GM21576 (cell line): Measurements from ENCODE around the gene STX5.
"Not testable (repeated sequence)": the region's sequence is repeated elsewhere in the genome, so short reads cannot be mapped to it uniquely, and the experiment has no call there.

Source experiments
- ATAC-seq: cut with Tn5 transposase; IDR thresholded peaks from one replicate; pipeline ENCODE4 v1.9.1; 2021; ENCODE audit warnings: mild to moderate bottlenecking, moderate library complexity; ENCODE audit not compliant: unreplicated experiment

STX5 gene

DNA sequence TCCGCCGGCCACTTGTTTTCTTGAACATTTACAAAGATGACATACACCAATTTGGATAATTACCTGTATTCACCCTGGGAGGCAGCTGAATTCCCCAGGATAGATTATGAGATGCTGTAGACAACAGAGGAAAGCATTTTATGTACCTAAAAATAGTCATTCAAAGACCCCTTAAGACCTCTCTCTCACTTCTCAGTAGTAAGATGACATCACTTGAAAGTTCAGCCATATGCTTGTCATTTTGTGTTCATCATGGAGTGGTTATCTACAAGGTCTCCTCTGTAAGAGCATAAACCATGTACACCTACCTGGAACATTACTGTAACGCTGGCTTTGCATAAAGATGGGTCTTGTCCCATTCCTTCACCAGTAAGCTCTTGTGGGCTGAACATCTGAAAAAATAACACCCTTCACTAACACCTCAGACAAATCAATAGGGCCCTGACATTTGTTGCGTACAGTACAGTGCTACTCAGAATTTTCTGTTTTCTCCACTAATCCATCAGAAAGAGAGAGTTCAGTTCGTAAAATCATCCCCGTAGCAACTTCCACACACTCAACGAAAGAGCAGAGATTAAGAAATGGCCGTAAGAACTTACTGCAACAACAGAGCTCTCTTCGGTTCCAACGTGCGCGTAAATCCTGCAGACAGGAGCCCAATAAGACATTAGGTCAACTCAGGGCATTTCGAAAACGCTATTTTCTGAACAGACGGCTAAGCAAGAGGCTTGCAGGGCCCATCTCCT lies 23.1 kb upstream of the STX5 start:
- no peak for ATAC-seq

DNA sequence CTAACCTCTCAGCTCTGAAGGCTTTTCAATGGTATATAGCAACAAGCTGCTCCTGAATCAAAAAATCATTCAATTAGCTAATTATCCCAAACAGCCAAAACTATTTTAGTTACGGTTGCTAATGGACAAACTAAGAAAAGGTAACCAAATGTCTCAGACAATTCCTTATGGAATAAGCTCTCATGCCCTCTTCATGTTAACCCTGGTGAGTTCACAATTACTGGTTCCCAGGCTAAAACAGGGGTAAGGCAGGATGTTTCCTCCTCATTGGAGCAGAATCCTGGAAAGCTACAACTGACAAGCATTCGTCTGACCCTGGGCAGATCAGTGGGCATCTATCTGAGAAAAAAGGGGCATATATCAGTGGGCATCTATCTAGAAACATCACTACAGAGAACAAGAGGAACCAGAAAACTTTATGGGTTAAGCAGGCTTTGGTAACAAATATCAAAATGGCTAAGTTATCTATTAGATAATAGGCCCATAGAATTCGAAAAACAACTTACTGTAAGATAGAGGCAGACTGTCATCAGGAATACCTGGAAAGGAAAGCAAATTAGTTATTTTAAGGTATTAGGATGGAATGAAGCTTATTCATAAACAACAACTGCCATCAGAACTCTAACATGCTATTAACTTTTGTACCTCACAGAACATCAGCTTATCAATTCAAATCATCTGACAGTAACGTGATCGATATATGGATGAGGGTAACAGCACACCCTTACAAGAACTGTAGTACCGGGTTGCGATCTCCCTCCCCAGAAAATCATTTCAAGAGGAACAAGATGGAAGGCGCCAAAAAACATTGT lies 22.4 kb upstream of the STX5 start:
- ATAC-seq = no peak

DNA sequence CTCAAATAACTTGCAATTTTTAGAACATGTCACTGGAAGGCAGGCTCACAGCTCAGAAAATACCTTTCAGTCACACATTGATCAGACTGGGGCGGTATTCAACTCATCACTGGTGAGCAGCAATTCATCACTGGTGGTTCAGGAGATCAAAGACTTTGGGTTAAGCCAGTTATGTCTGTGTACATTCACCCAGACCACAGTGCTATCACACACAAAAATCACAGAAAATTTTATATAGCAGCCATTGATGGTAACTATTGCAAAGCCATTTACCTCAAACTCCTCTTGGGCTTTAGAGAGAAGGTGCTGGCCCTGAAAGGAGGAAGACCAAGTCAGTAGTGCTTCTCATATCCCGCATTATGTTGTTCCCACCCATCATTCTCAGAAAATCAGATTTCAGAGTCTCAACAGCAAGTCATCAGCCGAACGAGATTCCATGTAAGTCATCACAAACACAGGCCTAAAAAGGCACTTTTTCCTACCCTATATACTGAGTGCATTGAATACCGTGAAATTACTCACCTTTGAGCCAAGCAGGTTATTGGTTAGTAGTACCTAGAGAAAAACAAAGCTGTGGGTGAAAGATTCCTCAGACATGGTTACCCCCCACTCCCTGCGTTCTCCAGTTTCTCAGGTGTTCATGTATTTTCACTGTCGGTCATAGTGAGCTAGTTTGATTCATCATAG lies 21.6 kb upstream of the STX5 start:
- no peak for ATAC-seq

DNA sequence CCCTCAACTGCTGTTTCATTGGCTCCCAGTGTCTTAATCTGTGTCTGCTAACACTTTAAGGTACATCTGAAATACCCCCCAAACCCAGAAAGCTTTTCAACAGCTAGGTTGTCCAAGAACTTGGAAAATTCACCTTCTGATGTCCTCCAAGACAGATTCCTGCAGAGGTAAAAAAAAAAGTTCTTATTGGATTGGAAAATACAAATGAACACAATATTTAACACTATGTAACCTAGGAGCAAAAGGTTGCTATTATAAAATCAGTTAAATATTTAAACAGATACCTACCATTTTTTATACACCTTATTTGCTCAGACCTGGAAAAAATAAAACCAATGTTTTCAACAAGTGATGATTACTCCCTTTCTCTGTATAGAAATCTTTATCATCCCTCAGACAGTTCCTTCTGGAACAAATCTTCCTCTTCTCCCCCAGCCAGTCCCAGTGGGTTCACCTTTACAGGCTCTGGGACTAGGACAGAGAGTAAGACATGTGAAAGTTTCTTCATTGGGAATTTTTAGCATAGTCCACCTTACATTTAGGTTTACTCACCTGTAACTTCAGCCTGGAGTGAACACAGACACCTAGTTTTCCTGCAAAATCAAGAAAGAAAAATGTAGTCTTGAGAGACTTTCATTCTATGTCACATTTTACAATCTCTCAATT lies 20.8 kb upstream of the STX5 start:
- ATAC-seq = no peak

DNA sequence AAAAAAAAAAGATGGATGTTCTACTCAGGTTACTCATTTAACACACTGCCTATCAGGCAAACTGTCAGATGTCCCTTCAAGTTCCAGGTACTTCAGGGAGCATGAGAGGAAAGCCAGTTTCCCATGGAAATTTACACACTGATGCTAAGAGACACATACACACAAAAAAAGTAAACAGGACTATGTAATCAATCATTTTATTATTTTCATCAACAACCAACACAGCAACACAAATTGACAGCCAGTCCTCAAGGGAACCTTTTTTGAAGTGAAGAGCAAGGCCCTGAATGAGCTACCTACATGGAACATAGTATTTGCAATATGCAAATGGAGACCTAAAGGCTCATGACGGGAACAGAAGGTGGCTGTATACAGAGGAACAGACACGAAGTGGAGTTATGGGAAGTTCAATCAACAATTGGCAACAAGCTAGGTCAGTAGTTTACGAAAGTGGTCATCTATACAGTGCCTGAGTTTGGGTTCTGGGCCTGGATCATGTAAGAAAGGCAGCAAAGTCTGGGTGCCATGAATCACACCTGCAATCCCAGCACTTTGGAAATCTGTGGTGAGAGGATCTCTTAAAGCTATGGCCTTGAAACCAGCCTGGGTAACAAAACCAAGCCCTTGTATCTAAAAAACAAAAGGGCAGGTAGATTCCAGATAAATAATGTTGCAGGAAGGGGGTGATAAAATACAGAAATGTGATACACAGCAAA lies 20.1 kb upstream of the STX5 start:
- no peak for ATAC-seq

DNA sequence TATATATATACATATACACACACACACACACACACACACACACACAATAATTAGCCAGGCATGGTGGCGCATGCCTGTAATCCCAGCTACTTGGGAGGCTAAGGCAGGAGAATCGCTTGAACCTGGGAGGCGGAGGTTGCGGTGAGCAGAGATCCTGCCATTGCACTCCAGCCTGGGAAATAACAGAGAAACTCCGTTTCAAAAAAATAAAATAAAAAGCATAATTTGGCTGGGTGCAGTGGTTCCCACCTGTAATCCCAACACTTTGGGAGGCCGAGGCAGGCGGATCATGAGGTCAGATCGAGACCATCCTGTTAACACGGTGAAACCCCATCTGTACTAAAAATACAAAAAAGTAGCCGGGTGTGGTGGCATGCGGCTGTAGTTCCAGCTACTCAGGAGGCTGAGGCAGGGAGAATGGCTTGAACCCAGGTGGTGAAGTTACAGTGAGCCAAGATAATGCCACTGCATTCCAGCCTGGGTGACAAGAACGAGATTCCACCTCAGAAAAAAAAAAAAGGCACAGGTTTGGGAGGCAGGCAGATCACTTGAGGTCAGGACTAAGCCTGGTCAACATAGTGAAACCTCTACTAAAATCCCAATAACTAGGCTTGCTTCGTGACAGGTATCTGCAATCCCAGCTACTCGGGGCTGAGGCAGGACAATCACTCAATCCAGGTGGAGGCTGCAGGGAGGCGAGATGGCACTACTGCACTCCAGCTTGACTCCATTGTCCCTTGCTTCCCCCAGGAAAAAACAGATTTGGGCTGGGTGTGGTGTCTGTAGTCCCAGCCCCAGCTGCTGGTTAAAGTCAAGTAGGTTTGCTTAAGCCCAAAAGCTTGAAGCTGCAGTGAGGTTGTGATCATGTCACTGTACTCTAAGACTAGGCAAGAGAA lies 19.3 kb upstream of the STX5 start:
- no peak for ATAC-seq

DNA sequence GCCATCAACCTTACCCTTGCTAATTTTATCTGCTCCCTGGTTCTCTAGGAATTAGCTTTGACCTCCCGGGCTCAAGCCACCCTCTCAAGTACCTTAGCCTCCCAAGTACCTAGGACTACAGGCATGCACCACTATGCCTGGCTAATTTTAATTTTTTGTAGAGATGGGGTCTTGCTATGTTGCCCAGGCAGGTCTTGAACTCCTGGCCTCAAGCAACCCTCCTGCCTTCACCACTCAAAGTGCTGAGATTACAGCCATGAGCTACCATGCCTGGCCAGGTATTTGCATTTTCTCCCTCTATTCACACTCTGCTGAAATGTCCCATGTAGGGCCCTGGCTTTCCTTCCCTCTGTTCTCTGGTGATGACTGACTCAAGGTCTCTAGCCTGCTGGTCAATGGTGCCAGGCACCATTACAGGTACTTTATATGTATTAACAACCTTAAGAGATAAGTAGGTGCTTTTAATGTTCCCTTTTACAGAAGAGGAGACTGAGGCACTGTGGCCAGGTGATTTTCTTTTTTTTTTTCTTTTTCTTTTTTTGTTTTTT lies 16.0 kb upstream of the STX5 start:
- no peak for ATAC-seq

DNA sequence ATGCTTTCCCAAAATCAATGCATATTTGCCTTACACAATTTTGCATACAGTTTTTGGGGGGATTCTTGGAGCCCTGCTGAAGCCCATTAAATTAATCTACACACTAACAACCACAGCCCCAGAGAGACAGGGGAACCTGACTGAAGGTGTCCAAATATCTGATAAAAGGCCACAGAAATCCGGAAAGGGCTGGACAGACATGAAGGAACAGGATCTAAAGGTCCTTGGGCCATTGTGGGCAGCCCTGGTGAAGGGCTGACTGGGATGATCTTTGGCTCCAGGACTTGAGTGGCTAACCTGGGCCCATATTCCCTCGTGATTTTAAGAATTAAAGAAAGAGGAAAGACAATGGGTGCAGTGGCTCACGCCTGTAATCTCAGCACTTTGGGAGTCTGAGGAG lies 14.3 kb upstream of the STX5 start:
- ATAC-seq = no peak

DNA sequence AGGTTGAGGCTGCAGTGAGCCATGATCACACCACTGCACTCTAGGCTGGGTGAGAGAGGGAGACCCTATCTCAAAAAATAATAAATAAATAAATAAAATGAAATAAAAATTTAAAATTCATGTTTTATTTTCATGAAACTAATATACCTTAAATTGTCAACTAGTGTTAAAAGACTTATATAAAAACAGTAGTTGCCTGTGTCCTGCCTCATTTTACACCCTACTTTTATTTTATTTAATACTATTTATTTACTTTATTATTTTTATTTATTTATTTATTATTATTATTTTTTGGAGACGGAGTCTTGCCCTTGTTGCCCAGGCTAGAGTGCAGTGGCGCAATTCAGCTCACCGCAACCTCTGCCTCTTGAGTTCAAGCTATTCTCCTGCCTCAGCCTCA lies 12.3 kb upstream of the STX5 start:
- ATAC-seq = no peak

DNA sequence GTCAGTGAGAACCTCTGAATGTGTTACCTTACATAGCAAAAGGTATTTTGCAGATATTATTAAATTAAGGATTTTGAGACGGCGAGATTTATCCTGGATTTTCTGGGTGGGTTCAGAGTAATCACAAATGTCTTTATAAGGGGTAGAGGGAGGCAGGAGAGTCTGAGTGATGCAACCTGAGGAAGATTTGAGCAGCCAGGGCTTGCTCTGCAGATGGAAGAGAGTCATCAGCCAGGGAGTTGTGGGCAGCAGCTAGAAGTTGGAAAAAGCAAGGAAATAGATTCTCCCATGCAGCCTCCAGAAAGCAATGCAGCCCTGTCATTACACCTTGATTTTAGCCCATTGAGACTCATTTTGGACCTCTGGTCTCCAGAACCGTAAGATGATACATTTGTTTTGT lies 11.6 kb upstream of the STX5 start:
- ATAC-seq = no peak

DNA sequence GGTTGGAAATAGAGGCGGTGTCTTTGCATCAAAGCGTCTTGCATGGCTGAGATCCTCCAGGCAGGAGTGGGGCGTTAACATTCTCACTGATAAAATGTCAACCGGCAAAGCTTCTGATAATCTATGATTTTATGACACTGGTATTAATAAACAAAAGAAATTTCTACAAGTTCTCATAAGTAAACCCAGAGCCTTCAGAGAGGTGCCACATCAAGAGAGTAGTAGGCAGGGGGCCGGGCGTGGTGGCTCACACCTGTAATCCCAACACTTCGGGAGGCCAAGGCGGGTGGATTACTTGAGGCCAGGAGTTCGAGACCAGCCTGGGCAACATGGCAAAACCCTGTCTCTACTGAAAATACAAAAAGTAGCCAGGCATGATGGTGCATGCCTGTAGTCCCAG lies 11.0 kb upstream of the STX5 start:
- ATAC-seq = not testable (repeated sequence)

DNA sequence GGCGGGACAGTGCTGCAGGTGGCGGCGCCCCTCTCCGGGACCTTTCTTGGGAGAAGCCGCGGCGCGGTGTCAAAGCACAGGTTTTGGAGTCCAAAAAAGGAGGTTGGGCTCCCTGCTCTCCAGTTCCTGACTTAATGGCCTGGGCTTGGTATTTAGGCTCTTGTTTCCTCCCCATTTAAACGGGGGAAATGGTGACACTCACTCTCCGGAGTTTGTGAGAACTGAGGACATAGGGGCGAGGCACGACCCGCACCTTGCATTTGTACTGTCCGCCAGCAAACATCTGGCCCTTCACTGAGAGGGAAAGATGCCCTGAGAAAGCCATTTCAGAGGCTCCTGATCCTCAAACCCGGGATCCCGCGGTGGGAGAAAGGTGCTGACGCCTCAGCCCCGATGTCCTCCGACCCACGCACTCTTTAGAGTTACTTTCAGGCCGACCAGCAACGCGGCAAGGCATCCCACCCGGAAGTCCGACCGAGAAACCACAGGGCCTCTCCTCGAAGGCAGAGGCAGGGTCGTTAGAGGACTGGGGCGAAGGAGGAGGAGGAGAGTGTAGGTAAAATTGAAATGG lies 10.4 kb upstream of the STX5 start:
- no peak for ATAC-seq

DNA sequence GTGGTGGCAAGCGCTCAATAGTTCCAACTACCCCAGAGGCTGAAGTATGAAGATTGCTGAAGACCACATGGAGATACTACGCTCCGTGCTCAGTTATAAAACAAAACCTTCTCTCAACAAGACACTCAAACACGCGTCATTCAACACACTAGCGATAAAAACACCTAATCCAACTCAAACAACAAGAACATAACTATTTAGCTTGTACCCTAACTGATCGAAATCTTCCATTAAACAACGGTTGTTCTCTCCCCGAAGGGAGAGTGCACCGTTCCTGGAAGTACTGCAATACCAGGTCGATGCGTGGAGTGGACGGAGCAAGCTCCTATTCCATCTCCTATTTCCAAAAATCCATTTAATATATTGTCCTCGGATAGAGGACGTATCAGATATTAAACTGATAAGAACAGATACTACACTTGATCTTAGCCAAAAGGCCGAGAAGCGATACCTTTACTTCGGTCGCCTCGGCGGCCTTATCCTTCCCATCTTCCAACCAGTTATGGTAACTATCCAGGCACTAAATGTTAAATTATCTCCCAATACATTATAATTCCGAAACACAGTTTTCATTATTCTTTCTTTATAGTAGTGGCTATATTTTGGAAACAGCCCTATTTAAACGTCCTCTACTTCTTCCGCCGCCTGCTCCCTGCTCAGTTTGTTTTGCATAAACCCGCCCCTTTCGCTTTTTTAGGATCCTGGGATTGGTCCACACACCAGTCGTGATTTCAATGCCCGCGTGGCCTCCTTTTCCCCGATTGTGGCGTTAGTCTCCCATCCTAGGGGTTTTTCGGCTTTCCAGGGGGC lies 9.7 kb upstream of the STX5 start:
- peak; percentile 49 for ATAC-seq

DNA sequence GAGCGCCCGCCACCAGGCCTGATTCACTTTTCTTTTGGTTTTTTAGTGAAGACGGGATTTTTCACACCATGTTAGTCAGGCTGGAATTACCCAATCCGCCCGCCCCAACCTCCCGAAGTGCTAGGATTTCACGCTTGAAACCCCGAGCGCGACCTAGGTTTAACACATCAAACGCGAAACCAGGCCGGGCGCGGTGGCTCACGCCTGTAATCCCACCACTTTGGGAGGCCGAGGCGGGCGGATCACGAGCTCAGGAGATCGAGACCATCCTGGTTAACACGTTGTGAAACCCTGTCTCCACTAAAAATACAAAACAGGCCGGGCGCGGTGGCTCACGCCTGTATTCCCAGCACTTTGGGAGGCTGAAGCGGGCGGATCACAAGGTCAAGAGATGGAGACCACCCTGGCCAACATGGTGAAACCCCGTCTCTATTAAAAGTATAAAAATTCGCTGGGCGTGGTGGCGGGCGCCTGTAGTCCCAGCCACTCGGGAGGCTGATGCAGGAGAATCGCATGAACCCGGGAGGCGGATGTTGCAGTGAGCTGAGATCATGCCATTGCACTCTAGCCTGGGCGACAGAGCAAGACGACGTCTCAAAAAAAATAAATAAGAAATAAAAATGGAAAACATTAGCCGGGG lies 9.0 kb upstream of the STX5 start:
- not testable (repeated sequence) for ATAC-seq

DNA sequence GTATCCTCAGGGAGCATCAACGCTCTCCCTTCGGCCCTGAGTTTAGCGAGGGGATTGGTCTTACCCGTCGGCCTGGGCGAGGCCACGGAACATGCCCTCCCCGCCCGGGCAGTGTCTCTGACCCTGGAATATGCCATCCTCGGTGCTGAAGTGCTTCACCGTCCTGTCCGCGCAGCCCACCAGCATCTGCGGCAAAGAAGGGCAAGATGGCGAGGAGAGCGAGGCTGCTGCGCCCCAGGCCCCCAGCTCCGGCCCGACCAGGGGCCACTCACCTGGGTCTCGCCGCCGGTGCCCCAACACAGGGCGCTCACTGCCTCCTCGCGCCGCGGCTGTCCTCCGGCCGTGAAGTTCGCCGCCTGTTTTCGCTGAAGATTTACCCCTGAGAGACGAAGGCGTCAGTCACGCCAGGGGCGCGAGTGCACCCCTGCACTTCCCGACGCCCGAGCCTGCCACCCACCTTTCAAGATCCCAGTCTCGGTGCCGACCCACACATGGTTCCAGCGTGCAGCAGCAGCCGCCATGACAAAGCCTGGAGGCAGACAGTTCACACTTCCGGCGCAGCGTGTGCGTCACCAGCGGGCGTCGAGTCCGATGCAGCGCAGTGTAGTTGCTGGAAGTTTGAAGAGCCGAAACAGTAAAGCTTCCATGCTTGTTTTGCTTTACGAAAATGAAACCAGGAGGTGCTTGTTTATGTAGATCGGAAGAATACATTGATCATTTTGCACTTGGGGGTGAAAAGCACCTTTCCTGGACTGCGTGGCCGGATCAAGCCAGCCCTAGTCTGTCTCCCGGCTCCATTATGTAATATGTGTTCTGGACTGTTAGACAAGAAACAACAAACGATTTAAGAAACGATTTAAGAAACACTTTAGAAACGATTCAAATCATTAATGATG lies 7.4 kb upstream of the STX5 start, which contains the start of gene WDR74:
WDR74 (minus strand) TSS at position 541 of the 896 bp plus-strand sequence; CDS start at position 521, 20 bp downstream.
- peak; percentile 45 for ATAC-seq

DNA sequence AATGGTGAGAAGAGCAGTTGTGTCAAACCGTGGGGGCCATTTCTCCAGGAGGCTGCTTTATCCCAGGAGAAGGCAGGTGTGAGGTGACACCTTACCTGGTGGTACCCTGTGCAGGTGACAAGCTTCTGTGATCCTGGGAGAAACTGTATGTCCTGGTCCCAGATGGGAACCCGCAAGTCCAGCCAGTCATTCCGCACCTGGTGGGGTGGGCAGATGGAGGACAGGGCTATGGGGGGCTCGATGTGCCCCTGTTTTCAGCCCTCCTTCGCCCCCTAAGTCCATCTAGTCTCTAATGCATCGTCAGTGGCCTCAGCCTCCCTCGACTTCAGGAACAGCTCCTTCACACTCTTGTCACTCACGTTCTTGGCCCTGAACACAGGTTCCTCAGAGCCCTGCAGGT lies 3.5 kb upstream of the STX5 start:
- no peak for ATAC-seq
